PC-3 (cell line): ENCODE data around the gene HLCS. TPM values are rescaled to one million over a fixed set of nuclear protein-coding genes. Genes with fewer than 3 reads are reported as not detected.
"Not testable (repeated sequence)": the region's sequence is repeated elsewhere in the genome, so short reads cannot be mapped to it uniquely, and the experiment has no call there.

Source experiments
- ATAC-seq: fragments of 200-7000 bp; cut with Tn5 transposase; 2 replicates; pipeline ENCODE4 v1.9.1; 2020; ENCODE audit warnings: mild to moderate bottlenecking, moderate library complexity
- BruUV-seq: library from RNA; stranded (reverse); fragments of 400-500 nt; replicated peaks from 2 replicates; lab custom pipeline; 2021; lab: Mats Ljungman, UMichigan
- CTCF ChIA-PET: fragments of 300-600 bp; sonication (Branson Sonifier 250); formaldehyde crosslinking; loops from one replicate; lab custom pipeline; 2022; ENCODE audit warnings: antibody characterized with exemption; lab: Charles Lee
- POLR2A ChIA-PET: fragments of 300-600 bp; sonication (Branson Sonifier 250); formaldehyde crosslinking; loops from one replicate; lab custom pipeline; 2022; ENCODE audit warnings: antibody characterized with exemption; ENCODE audit not compliant: unreplicated experiment; lab: Charles Lee
- DNase-seq: peaks from one replicate; pipeline ENCODE4 v3.0.0-alpha.2; 2015
- H2AFZ ChIP-seq: fragments of 300-600 bp; sonication (generic); 2 replicates; pipeline ENCODE4 v1.6.0; 2016; ENCODE audit warnings: antibody characterized with exemption, low read length
- H3F3A ChIP-seq: fragments of 300-600 bp; sonication (generic); one replicate; pipeline ENCODE4 v1.6.0; 2017; ENCODE audit warnings: antibody characterized with exemption, low read length, control low read depth, mild to moderate bottlenecking; ENCODE audit not compliant: unreplicated experiment
- H3K27ac ChIP-seq: fragments of 300-600 bp; sonication (generic); 2 replicates; pipeline ENCODE4 v1.5.1; 2016; ENCODE audit warnings: mild to moderate bottlenecking, low read length
- H3K27me3 ChIP-seq: fragments of 300-600 bp; sonication (generic); 2 replicates; pipeline ENCODE4 v1.6.1; 2016; ENCODE audit warnings: low read length, mixed read lengths
- H3K36me3 ChIP-seq: fragments of 300-600 bp; sonication (generic); 2 replicates; pipeline ENCODE4 v1.6.1; 2016; ENCODE audit warnings: low read depth, mixed run types, low read length, mixed read lengths
- H3K4me1 ChIP-seq: fragments of 300-600 bp; sonication (generic); 2 replicates; pipeline ENCODE4 v1.5.1; 2016; ENCODE audit warnings: low read length; ENCODE audit not compliant: insufficient read depth
- H3K4me2 ChIP-seq: fragments of 300-600 bp; sonication (generic); 2 replicates; pipeline ENCODE4 v1.6.0; 2016; ENCODE audit warnings: low read length
- H3K4me3 ChIP-seq: fragments of 300-600 bp; sonication (generic); 2 replicates; pipeline ENCODE4 v1.5.1; 2016; ENCODE audit warnings: mild to moderate bottlenecking, low read length, mixed read lengths
- H3K79me2 ChIP-seq: fragments of 300-600 bp; sonication (generic); 2 replicates; pipeline ENCODE4 v1.6.1; 2017; ENCODE audit warnings: low read length, mixed read lengths
- H3K9ac ChIP-seq: fragments of 300-600 bp; sonication (generic); 2 replicates; pipeline ENCODE4 v1.6.0; 2016; ENCODE audit warnings: mild to moderate bottlenecking, low read length
- H3K9me2 ChIP-seq: fragments of 300-600 bp; sonication (generic); replicated peaks from 2 replicates; pipeline ENCODE4 v1.6.1; 2016; ENCODE audit warnings: mixed run types, low read length, mixed read lengths
- H3K9me3 ChIP-seq: fragments of 300-600 bp; sonication (generic); 2 replicates; pipeline ENCODE4 v1.6.1; 2016; ENCODE audit warnings: low read length, mixed read lengths
- H4K20me1 ChIP-seq: fragments of 300-600 bp; sonication (generic); 2 replicates; pipeline ENCODE4 v1.6.1; 2016; ENCODE audit warnings: low read length, mixed read lengths
- EZH2 ChIP-seq: fragments of 300-600 bp; sonication (generic); IDR thresholded peaks from one replicate; pipeline ENCODE4 v1.6.1; 2017; ENCODE audit warnings: antibody characterized with exemption, mild to moderate bottlenecking, low read length; ENCODE audit not compliant: unreplicated experiment
- EZH2phosphoT487 ChIP-seq: fragments of 300-600 bp; sonication (generic); IDR thresholded peaks from 2 replicates; pipeline ENCODE4 v1.6.1; 2018; ENCODE audit warnings: mild to moderate bottlenecking, antibody characterized with exemption, low read length, borderline replicate concordance
- intact Hi-C: fragments of 100-400 bp; cut with micrococcal nuclease; formaldehyde crosslinking; loops from 2 replicates; pipeline ENCODE4 v1.9.0; 2023
- total RNA-seq: library from RNA; depleted of rRNA; stranded (reverse); fragments of >200 nt; gene quantifications from 2 replicates; pipeline ENCODE4 v1.2.3, GENCODE V29; 2014
- TF ChIP-seq, protein P1 (sequence below): fragments of 300-600 bp; sonication (generic); conservative IDR thresholded peaks from 2 replicates; pipeline ENCODE4 v1.5.1; 2017; ENCODE audit warnings: antibody characterized with exemption, low read depth, mild to moderate bottlenecking, low read length

HLCS gene
- total RNA-seq, 1 experiment from 2014 or later = 44.1 TPM

DNA sequence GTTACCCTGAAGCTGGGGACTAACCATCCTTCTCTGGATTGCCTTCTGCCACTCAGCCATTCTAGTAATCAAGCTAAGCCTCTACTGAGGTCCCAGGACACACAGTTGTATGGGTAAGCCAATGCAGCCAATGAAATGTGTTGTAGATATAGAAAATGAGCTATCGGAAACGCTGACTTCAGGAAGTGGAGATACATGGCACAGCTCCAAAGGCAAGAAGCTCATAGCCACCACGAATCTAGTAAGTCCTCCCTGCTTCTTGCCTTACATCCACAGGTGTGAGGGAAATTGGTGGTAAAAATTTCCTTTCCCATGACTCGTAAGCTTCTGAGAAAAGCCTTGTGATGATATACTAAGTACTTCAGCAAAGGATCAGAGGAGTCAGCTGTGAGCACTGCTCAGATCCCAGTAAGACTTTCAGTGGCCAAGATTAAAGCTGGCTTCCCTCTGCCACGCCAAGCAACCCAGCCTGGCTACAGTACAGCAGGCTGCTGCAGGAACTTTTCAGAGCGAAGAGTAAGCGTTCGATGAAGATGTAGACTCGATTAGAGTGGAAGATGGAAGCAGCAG is 149.8 kb downstream of the HLCS start:
- Histone ChIP-seq H3K79me2 (no peaks in the 10 kb centered on the region), H3K9ac (no peak overlapping the region), H3K4me1 (no peaks in the 10 kb centered on the region), H3K36me3 (0 out of 2 replicates have a peak, but pooled peaks cover 2% of the 10 kb centered on the region), H3K9me2 (no peaks in the 10 kb centered on the region), H2AFZ (no peak overlapping the region), H3F3A (no peaks in the 10 kb centered on the region), H3K4me2 (no peak overlapping the region), H3K27me3 (no peaks in the 10 kb centered on the region), H3K4me3 (no peak overlapping the region), H4K20me1 (no peaks in the 10 kb centered on the region), H3K27ac (no peak overlapping the region), H3K9me3 (no peaks in the 10 kb centered on the region)
- ATAC-seq = no peak
- ChIA-PET POLR2A (interaction anchor here (0.6 kb wide), 1 partner anchor 40 kb away, joined by 4 read pairs; no protein-coding TSS in a partner anchor), CTCF (no interaction called here)
- no peak for TF ChIP-seq EZH2phosphoT487
- no peak for TF ChIP-seq EZH2
- TF ChIP-seq, protein P1, sequence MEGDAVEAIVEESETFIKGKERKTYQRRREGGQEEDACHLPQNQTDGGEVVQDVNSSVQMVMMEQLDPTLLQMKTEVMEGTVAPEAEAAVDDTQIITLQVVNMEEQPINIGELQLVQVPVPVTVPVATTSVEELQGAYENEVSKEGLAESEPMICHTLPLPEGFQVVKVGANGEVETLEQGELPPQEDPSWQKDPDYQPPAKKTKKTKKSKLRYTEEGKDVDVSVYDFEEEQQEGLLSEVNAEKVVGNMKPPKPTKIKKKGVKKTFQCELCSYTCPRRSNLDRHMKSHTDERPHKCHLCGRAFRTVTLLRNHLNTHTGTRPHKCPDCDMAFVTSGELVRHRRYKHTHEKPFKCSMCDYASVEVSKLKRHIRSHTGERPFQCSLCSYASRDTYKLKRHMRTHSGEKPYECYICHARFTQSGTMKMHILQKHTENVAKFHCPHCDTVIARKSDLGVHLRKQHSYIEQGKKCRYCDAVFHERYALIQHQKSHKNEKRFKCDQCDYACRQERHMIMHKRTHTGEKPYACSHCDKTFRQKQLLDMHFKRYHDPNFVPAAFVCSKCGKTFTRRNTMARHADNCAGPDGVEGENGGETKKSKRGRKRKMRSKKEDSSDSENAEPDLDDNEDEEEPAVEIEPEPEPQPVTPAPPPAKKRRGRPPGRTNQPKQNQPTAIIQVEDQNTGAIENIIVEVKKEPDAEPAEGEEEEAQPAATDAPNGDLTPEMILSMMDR = no peak
- no TSS peak for BruUV-seq
- DNase-seq = no peak
- intact Hi-C loops = no loop called here

DNA sequence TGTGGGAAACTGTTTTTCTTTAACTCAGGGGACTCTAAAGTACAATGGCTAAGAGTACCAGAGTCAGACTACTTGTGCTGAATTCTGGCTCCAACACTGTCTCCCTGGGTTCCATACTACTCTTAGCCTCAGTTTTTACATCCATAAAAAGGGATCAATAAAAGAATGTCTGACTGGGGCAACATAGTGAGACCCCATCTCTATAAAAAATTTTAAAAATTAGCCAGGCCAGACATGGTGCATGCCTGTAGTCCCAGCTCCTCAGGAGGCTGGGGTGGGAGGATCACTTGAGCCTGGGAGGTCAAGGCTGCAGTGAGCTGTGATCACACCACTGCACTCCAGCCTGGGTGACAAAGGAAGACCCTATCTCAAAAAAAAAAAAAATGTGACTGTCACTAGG is 150.4 kb downstream of the HLCS start:
- H3K4me1 ChIP-seq, H3K36me3 ChIP-seq, H3K4me2 ChIP-seq, H3K27me3 ChIP-seq, H3K9me3 ChIP-seq, H3K9ac ChIP-seq, POLR2A ChIA-PET, intact Hi-C loops, H3K27ac ChIP-seq, ATAC-seq, H4K20me1 ChIP-seq, H3K4me3 ChIP-seq, H3K79me2 ChIP-seq, DNase-seq, H2AFZ ChIP-seq, H3F3A ChIP-seq, BruUV-seq, CTCF ChIA-PET, H3K9me2 ChIP-seq: not testable (repeated sequence)

DNA sequence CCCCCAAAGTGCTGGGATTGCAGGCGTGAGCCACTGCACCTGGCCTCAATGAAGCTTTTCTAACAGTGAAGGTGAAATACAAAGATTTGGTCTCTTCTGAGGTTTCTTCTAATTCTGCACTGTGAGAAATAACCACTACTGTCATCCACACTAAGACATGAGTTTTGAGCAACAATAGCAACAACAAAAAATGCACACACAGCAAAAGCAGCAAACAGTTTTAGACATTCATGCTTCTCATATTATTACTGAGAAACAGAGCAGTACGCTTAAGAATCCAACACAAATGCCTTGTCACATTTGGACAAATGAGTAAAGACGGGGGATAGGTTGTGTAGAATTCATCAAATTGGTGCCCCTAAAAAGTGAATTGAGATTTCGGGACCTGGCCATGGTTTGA is 151.2 kb downstream of the HLCS start:
- DNase-seq (no peak), ATAC-seq (no peak)
- Histone ChIP-seq H3F3A (no peaks in the 10 kb centered on the region), H3K27ac (no peak overlapping the region), H3K36me3 (0 out of 2 replicates have a peak, but pooled peaks cover 2% of the 10 kb centered on the region), H3K9me2 (no peaks in the 10 kb centered on the region), H3K27me3 (no peaks in the 10 kb centered on the region), H2AFZ (no peak overlapping the region), H4K20me1 (no peaks in the 10 kb centered on the region), H3K4me2 (no peak overlapping the region), H3K4me3 (no peak overlapping the region), H3K9me3 (no peaks in the 10 kb centered on the region), H3K79me2 (no peaks in the 10 kb centered on the region), H3K4me1 (no peaks in the 10 kb centered on the region), H3K9ac (no peak overlapping the region)
- no peak for TF ChIP-seq EZH2phosphoT487
- no peak for TF ChIP-seq EZH2
- TF ChIP-seq, protein P1 = no peak
- intact Hi-C loops = no loop called here
- no TSS peak for BruUV-seq
- POLR2A ChIA-PET = no interaction called here
- CTCF ChIA-PET = no interaction called here
